ENCODE data around the gene LMAN2. TPM values are rescaled to one million over a fixed set of nuclear protein-coding genes. Genes with fewer than 3 reads are reported as not detected.

LMAN2 gene
- total and polyA plus RNA-seq, 2 experiments from 2014 or later = 153 to 227 TPM

DNA sequence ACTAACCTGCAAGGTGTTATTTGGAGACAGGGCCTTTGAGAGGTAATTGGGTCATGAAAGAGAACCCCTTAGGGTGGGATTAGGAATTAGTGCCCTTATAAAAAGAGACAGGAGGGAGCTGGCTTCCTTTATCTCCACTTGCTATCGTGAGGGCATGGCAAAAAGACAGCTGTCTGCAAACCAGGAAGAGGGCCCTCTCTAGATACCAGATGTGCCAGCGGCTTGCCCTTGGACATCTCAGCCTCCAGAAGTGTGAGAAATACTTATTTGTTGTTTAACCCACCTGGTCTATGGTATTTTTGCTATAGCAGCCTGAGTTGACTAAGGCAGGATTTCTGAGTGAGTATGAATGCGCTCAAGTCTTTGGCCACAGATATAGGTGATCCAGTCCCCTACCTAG lies 5.3 kb upstream of the LMAN2 start:
- Histone ChIP-seq H2AFZ (no peak overlapping the region), H3F3A (replicated peaks; ENCODE audit: low read depth) (no peaks in the 10 kb centered on the region), H3K36me3 (ENCODE audit: insufficient read depth) (no peaks in the 10 kb centered on the region), H3K4me2 (no peak overlapping the region), H3K79me2 (replicated peaks; ENCODE audit: insufficient read depth) (no peaks in the 10 kb centered on the region), H3K9me2 (ENCODE audit: insufficient read depth) (peaks cover 4% of the 10 kb centered on the region; the same call in 1 of the 2 replicates), H3K4me1 (ENCODE audit: insufficient read depth) (no peaks in the 10 kb centered on the region; the same call in 1 of the 2 replicates), H4K20me1 (replicated peaks; ENCODE audit: insufficient read depth) (no peaks in the 10 kb centered on the region), H3K27ac (ENCODE audit: low read depth) (no peak overlapping the region), H3K4me3 (no peak overlapping the region), H3K27me3 (ENCODE audit: insufficient read depth) (no peaks in the 10 kb centered on the region; the same call in 1 of the 2 replicates)
- TF ChIP-seq, protein P1, sequence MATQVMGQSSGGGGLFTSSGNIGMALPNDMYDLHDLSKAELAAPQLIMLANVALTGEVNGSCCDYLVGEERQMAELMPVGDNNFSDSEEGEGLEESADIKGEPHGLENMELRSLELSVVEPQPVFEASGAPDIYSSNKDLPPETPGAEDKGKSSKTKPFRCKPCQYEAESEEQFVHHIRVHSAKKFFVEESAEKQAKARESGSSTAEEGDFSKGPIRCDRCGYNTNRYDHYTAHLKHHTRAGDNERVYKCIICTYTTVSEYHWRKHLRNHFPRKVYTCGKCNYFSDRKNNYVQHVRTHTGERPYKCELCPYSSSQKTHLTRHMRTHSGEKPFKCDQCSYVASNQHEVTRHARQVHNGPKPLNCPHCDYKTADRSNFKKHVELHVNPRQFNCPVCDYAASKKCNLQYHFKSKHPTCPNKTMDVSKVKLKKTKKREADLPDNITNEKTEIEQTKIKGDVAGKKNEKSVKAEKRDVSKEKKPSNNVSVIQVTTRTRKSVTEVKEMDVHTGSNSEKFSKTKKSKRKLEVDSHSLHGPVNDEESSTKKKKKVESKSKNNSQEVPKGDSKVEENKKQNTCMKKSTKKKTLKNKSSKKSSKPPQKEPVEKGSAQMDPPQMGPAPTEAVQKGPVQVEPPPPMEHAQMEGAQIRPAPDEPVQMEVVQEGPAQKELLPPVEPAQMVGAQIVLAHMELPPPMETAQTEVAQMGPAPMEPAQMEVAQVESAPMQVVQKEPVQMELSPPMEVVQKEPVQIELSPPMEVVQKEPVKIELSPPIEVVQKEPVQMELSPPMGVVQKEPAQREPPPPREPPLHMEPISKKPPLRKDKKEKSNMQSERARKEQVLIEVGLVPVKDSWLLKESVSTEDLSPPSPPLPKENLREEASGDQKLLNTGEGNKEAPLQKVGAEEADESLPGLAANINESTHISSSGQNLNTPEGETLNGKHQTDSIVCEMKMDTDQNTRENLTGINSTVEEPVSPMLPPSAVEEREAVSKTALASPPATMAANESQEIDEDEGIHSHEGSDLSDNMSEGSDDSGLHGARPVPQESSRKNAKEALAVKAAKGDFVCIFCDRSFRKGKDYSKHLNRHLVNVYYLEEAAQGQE (IDR thresholded peaks at IDR 0.05; ENCODE audit: unreplicated experiment) = no peak
- TF ChIP-seq STAT1 (IDR thresholded peaks at IDR 0.05; ENCODE audit: unreplicated experiment) (no peak), POLR2AphosphoS5 (IDR thresholded peaks at IDR 0.05; ENCODE audit: low read depth) (no peak), ZNF114 (CRISPR knock-in tag; IDR thresholded peaks at IDR 0.05) (no peak), EZH2 (IDR thresholded peaks at IDR 0.05; ENCODE audit: low read depth, unreplicated experiment) (no peak), NANOG (IDR thresholded peaks at IDR 0.05; ENCODE audit: borderline replicate concordance) (no peak), ZNF331 (CRISPR knock-in tag; IDR thresholded peaks at IDR 0.05; ENCODE audit: low read depth) (no peak), JUNB (IDR thresholded peaks at IDR 0.05; ENCODE audit: unreplicated experiment) (no peak), CREB1 (CRISPR knock-in tag; IDR thresholded peaks at IDR 0.05; ENCODE audit: low read depth) (no peak)
- TF ChIP-seq, protein P2, sequence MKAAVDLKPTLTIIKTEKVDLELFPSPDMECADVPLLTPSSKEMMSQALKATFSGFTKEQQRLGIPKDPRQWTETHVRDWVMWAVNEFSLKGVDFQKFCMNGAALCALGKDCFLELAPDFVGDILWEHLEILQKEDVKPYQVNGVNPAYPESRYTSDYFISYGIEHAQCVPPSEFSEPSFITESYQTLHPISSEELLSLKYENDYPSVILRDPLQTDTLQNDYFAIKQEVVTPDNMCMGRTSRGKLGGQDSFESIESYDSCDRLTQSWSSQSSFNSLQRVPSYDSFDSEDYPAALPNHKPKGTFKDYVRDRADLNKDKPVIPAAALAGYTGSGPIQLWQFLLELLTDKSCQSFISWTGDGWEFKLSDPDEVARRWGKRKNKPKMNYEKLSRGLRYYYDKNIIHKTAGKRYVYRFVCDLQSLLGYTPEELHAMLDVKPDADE (IDR thresholded peaks at IDR 0.05) = no peak
- TF ChIP-seq, protein P3, sequence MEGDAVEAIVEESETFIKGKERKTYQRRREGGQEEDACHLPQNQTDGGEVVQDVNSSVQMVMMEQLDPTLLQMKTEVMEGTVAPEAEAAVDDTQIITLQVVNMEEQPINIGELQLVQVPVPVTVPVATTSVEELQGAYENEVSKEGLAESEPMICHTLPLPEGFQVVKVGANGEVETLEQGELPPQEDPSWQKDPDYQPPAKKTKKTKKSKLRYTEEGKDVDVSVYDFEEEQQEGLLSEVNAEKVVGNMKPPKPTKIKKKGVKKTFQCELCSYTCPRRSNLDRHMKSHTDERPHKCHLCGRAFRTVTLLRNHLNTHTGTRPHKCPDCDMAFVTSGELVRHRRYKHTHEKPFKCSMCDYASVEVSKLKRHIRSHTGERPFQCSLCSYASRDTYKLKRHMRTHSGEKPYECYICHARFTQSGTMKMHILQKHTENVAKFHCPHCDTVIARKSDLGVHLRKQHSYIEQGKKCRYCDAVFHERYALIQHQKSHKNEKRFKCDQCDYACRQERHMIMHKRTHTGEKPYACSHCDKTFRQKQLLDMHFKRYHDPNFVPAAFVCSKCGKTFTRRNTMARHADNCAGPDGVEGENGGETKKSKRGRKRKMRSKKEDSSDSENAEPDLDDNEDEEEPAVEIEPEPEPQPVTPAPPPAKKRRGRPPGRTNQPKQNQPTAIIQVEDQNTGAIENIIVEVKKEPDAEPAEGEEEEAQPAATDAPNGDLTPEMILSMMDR (conservative IDR thresholded peaks at IDR 0.05; ENCODE audit: low read depth in 2 of 2) = no peak
- TF ChIP-seq, protein P4, sequence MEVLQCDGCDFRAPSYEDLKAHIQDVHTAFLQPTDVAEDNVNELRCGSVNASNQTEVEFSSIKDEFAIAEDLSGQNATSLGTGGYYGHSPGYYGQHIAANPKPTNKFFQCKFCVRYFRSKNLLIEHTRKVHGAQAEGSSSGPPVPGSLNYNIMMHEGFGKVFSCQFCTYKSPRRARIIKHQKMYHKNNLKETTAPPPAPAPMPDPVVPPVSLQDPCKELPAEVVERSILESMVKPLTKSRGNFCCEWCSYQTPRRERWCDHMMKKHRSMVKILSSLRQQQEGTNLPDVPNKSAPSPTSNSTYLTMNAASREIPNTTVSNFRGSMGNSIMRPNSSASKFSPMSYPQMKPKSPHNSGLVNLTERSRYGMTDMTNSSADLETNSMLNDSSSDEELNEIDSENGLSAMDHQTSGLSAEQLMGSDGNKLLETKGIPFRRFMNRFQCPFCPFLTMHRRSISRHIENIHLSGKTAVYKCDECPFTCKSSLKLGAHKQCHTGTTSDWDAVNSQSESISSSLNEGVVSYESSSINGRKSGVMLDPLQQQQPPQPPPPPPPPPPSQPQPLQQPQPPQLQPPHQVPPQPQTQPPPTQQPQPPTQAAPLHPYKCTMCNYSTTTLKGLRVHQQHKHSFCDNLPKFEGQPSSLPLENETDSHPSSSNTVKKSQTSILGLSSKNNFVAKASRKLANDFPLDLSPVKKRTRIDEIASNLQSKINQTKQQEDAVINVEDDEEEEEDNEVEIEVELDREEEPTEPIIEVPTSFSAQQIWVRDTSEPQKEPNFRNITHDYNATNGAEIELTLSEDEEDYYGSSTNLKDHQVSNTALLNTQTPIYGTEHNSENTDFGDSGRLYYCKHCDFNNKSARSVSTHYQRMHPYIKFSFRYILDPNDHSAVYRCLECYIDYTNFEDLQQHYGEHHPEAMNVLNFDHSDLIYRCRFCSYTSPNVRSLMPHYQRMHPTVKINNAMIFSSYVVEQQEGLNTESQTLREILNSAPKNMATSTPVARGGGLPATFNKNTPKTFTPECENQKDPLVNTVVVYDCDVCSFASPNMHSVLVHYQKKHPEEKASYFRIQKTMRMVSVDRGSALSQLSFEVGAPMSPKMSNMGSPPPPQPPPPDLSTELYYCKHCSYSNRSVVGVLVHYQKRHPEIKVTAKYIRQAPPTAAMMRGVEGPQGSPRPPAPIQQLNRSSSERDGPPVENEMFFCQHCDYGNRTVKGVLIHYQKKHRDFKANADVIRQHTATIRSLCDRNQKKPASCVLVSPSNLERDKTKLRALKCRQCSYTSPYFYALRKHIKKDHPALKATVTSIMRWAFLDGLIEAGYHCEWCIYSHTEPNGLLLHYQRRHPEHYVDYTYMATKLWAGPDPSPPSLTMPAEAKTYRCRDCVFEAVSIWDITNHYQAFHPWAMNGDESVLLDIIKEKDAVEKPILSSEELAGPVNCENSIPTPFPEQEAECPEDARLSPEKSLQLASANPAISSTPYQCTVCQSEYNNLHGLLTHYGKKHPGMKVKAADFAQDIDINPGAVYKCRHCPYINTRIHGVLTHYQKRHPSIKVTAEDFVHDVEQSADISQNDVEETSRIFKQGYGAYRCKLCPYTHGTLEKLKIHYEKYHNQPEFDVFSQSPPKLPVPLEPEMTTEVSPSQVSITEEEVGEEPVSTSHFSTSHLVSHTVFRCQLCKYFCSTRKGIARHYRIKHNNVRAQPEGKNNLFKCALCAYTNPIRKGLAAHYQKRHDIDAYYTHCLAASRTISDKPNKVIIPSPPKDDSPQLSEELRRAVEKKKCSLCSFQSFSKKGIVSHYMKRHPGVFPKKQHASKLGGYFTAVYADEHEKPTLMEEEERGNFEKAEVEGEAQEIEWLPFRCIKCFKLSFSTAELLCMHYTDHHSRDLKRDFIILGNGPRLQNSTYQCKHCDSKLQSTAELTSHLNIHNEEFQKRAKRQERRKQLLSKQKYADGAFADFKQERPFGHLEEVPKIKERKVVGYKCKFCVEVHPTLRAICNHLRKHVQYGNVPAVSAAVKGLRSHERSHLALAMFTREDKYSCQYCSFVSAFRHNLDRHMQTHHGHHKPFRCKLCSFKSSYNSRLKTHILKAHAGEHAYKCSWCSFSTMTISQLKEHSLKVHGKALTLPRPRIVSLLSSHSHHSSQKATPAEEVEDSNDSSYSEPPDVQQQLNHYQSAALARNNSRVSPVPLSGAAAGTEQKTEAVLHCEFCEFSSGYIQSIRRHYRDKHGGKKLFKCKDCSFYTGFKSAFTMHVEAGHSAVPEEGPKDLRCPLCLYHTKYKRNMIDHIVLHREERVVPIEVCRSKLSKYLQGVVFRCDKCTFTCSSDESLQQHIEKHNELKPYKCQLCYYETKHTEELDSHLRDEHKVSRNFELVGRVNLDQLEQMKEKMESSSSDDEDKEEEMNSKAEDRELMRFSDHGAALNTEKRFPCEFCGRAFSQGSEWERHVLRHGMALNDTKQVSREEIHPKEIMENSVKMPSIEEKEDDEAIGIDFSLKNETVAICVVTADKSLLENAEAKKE (CRISPR knock-in tag; IDR thresholded peaks at IDR 0.05) = no peak
- no peaks in the 10 kb centered on the region; the same call in 2 of the 3 replicates for H3K9me3 Mint-ChIP-seq
- ATAC-seq (no peak), DNase-seq (ENCODE audit: low spot score) (no peak)
- peaks cover 19% of the 10 kb centered on the region for H3K27me3 Mint-ChIP-seq (ENCODE audit: insufficient read depth, low read depth, poor library complexity)
- H3K27ac Mint-ChIP-seq = no peak overlapping the region
- H3K36me3 Mint-ChIP-seq (ENCODE audit: low read depth) = no peaks in the 10 kb centered on the region
- no peak overlapping the region for H3K4me3 Mint-ChIP-seq
- H3K4me1 Mint-ChIP-seq = peaks cover 9% of the 10 kb centered on the region; the same call in 2 of the 3 replicates

Data from GM23338 (cell line).